ENCODE results near the gene ARL13B. TPM values are rescaled to one million over a fixed set of nuclear protein-coding genes. Genes with fewer than 3 reads are reported as not detected.

Gene ARL13B
- total RNA-seq, 2 donors from 2014 or later = 17.2 to 23.9 TPM

DNA sequence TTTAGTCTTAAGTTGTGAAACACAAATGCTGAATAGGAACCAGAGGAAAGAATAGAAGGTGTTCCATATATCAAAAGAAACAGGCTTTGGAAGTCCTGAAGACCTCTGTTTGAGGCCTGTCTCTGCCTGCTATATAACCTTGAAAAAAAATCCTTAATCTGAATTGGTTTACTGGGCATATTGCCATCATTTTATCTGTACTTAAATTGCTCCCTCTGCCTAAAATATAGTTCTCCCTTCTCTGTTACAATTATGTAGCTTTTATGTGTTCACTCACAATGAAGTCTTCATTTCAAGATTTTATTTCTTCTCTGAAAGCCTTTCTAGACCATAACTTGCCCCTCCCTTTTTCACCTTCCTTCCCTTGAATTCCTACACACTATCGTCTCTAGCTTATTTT lies 21.2 kb downstream of the ARL13B start:
- Mint-ChIP-seq H3K36me3 (ENCODE audit: low read depth) (peaks cover 22% of the 10 kb centered on the region), H3K9me3 (no peaks in the 10 kb centered on the region), H3K27me3 (ENCODE audit: insufficient read depth) (no peaks in the 10 kb centered on the region), H3K4me1 (peaks cover 5% of the 10 kb centered on the region), H3K4me3 (no peak overlapping the region), H3K27ac (no peak overlapping the region)
- H3K4me1 ChIP-seq (ENCODE audit: control insufficient read depth, insufficient read depth, low read length) = no peaks in the 10 kb centered on the region
- no peak overlapping the region for H3K27ac ChIP-seq (ENCODE audit: low read depth, low read length)
- H3K4me3 ChIP-seq (ENCODE audit: low read length) = no peak overlapping the region
- peaks cover 7% of the 10 kb centered on the region for H3K36me3 ChIP-seq (ENCODE audit: control insufficient read depth, insufficient read depth, low read length)
- TF ChIP-seq CTCF (conservative IDR thresholded peaks at IDR 0.05) = no peak
- 100% methylated on average over 1 of the region's 1 CpG for WGBS, 2 experiments (ENCODE audit: insufficient coverage in 1 of 2, insufficient read length in 1 of 2)
- H3K9me3 ChIP-seq (ENCODE audit: control insufficient read depth, low read length) = no peaks in the 10 kb centered on the region
- no peak for DNase-seq
- no peak overlapping the region for H3K9ac ChIP-seq (ENCODE audit: extremely low read depth, low read length, poor library complexity, severe bottlenecking)
- H3K27me3 ChIP-seq (ENCODE audit: control insufficient read depth, insufficient read depth, low read length, poor library complexity, severe bottlenecking) = no peaks in the 10 kb centered on the region

DNA sequence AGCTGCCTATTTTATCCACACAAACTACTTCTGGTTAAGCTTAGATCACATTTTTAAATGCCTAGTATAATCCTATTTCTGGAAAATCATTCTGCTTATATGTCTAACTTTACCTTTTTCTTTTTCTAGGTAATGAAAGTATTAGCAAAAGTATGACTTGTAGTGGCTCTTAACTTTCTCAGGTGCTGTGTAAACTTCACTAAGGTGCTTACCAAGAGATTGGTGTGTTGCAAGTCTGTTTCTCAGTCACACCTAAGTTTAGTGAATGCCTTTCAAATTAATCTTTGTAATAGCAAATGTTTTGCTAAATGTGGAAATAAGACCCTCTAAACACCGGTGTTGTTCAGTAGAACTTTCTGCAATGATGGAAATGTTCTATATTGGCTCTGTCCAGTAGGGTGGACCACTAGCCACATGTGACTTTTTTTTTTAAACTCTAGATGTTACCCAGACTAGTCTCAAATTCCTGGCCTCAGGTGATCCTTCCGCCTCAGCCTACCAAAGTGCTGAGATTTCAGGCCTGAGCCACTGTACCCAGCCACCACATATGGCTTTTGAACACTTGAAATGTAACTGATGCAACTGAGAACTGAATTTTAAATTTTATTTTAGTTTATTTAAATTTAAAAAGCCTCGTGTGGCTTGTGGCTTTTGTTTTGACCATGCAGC lies 22.0 kb downstream of the ARL13B start:
- Histone ChIP-seq H3K9me3 (ENCODE audit: control insufficient read depth, low read length) (peaks cover 4% of the 10 kb centered on the region), H3K4me3 (ENCODE audit: low read length) (no peak overlapping the region), H3K9ac (ENCODE audit: extremely low read depth, low read length, poor library complexity, severe bottlenecking) (no peak overlapping the region), H3K4me1 (ENCODE audit: control insufficient read depth, insufficient read depth, low read length) (no peaks in the 10 kb centered on the region), H3K36me3 (ENCODE audit: control insufficient read depth, insufficient read depth, low read length) (peaks cover 4% of the 10 kb centered on the region), H3K27ac (ENCODE audit: low read depth, low read length) (no peak overlapping the region), H3K27me3 (ENCODE audit: control insufficient read depth, insufficient read depth, low read length, poor library complexity, severe bottlenecking) (no peaks in the 10 kb centered on the region)
- H3K4me3 Mint-ChIP-seq = no peak overlapping the region
- no peaks in the 10 kb centered on the region for H3K9me3 Mint-ChIP-seq
- no peak overlapping the region for H3K27ac Mint-ChIP-seq
- no peaks in the 10 kb centered on the region for H3K27me3 Mint-ChIP-seq (ENCODE audit: insufficient read depth)
- no peak for TF ChIP-seq CTCF (conservative IDR thresholded peaks at IDR 0.05)
- no peak for DNase-seq
- H3K4me1 Mint-ChIP-seq = peaks cover 5% of the 10 kb centered on the region
- peaks cover 23% of the 10 kb centered on the region for H3K36me3 Mint-ChIP-seq (ENCODE audit: low read depth)
- 83 to 91% methylated on average over 1 to 3 of the region's 3 CpGs for WGBS, 2 experiments (ENCODE audit: insufficient coverage in 1 of 2, insufficient read length in 1 of 2)

DNA sequence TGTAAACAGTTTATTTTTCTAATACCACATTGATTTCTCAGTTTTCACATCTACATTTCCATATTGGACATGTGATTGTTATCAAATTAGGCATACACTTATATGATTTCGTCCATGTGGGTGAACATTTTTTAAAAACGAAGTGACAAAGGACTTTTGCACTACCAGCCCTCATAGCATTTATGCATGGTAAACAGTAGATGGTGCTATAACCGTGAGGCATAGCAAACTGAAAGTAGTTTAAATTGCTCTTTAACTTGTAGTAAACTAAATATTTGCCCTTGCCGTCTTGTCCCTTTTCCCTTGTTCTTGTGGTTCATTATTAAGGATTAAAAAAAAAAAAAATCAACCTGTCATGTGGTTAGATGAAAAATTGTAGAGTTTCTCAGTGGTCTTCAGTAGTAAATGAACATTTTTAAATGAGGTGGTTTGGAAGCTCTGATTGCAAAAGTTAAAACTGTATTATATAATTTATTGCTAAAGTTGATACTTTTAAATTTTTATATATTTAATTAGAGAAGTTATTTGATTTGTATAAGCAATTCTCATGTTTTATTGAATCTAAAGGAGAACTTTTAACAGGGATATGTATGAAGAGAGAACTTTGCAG lies 24.5 kb downstream of the ARL13B start:
- H3K27me3 ChIP-seq (ENCODE audit: control insufficient read depth, insufficient read depth, low read length, poor library complexity, severe bottlenecking) = no peaks in the 10 kb centered on the region
- H3K27me3 Mint-ChIP-seq (ENCODE audit: insufficient read depth) = no peaks in the 10 kb centered on the region
- H3K36me3 Mint-ChIP-seq (ENCODE audit: low read depth) = peaks cover 17% of the 10 kb centered on the region
- H3K4me3 Mint-ChIP-seq = no peak overlapping the region
- 48% methylated on average over 4 of the region's 4 CpGs; no CpG with 5 or more reads in 1 of the 2 experiments for WGBS, 2 experiments (ENCODE audit: insufficient coverage in 1 of 2, insufficient read length in 1 of 2)
- no peak overlapping the region for H3K4me3 ChIP-seq (ENCODE audit: low read length)
- peaks cover 10% of the 10 kb centered on the region for H3K9me3 ChIP-seq (ENCODE audit: control insufficient read depth, low read length)
- H3K36me3 ChIP-seq (ENCODE audit: control insufficient read depth, insufficient read depth, low read length) = peaks cover 11% of the 10 kb centered on the region
- no peak for DNase-seq
- H3K9ac ChIP-seq (ENCODE audit: extremely low read depth, low read length, poor library complexity, severe bottlenecking) = no peak overlapping the region
- no peak overlapping the region for H3K27ac Mint-ChIP-seq
- H3K27ac ChIP-seq (ENCODE audit: low read depth, low read length) = no peak overlapping the region
- peak; percentile 85 for TF ChIP-seq CTCF (conservative IDR thresholded peaks at IDR 0.05)
- H3K4me1 Mint-ChIP-seq = peaks cover 5% of the 10 kb centered on the region
- no peaks in the 10 kb centered on the region for H3K9me3 Mint-ChIP-seq
- no peaks in the 10 kb centered on the region for H3K4me1 ChIP-seq (ENCODE audit: control insufficient read depth, insufficient read depth, low read length)

Measured in endodermal cell (in vitro differentiated cells).